Measurements from ENCODE around the gene MSRB2.
A peak's percentile ranks its signal among the peaks of the same experiment; 100 is the strongest.

The MSRB2 gene

GRCh38 chr10:23073527-23073926 is 21.9 kb upstream of the MSRB2 start:
- H3K4me3 ChIP-seq (ENCODE audit: low read depth, low read length) = no peak overlapping the region
- TF ChIP-seq, protein P1, sequence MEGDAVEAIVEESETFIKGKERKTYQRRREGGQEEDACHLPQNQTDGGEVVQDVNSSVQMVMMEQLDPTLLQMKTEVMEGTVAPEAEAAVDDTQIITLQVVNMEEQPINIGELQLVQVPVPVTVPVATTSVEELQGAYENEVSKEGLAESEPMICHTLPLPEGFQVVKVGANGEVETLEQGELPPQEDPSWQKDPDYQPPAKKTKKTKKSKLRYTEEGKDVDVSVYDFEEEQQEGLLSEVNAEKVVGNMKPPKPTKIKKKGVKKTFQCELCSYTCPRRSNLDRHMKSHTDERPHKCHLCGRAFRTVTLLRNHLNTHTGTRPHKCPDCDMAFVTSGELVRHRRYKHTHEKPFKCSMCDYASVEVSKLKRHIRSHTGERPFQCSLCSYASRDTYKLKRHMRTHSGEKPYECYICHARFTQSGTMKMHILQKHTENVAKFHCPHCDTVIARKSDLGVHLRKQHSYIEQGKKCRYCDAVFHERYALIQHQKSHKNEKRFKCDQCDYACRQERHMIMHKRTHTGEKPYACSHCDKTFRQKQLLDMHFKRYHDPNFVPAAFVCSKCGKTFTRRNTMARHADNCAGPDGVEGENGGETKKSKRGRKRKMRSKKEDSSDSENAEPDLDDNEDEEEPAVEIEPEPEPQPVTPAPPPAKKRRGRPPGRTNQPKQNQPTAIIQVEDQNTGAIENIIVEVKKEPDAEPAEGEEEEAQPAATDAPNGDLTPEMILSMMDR (IDR thresholded peaks at IDR 0.05; ENCODE audit: low read depth, low read length) = no peak

GRCh38 chr10:23075672-23076071 is 19.7 kb upstream of the MSRB2 start:
- TF ChIP-seq, protein P1 (IDR thresholded peaks at IDR 0.05; ENCODE audit: low read depth, low read length) = no peak
- no peak overlapping the region for H3K4me3 ChIP-seq (ENCODE audit: low read depth, low read length)

GRCh38 chr10:23078114-23078513 is 17.3 kb upstream of the MSRB2 start:
- TF ChIP-seq, protein P1 (IDR thresholded peaks at IDR 0.05; ENCODE audit: low read depth, low read length) = no peak
- H3K4me3 ChIP-seq (ENCODE audit: low read depth, low read length) = no peak overlapping the region

DNA sequence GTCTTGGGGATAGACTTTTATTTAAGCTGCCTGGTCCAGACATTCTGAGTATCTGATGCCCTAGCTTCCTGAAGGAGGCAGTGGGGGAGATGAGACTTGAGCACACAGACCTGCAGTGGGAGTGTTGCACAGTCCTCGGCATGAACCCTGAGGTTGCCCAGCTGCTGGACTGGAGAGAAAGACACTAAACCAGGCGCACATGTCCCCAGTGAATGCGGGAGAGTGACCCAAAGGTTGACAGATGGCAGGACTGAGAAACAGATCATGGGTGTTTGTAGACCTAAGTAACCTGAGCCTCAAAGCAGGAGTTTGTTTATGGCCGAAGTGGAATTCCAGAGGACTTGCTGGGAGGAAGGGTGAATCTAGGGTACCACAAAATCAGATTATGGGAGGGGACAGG is 15.7 kb upstream of the MSRB2 start:
- no peak overlapping the region for H3K4me3 ChIP-seq (ENCODE audit: low read depth, low read length)
- TF ChIP-seq, protein P1 (IDR thresholded peaks at IDR 0.05; ENCODE audit: low read depth, low read length) = no peak

- TF ChIP-seq, protein P1 (IDR thresholded peaks at IDR 0.05; ENCODE audit: low read depth, low read length) = no peak
- H3K4me3 ChIP-seq (ENCODE audit: low read depth, low read length) = no peak overlapping the region
Observed at GRCh38 chr10:23080262-23080661, 15.1 kb upstream of the MSRB2 start.

- H3K4me3 ChIP-seq (ENCODE audit: low read depth, low read length) = no peak overlapping the region
- TF ChIP-seq, protein P1 (IDR thresholded peaks at IDR 0.05; ENCODE audit: low read depth, low read length) = no peak
Observed at GRCh38 chr10:23081221-23081750, 14.1 kb upstream of the MSRB2 start.

GRCh38 chr10:23081891-23082290 is 13.5 kb upstream of the MSRB2 start:
- TF ChIP-seq, protein P1 (IDR thresholded peaks at IDR 0.05; ENCODE audit: low read depth, low read length) = peak; percentile 13; the same call in 1 of the 2 replicates
- H3K4me3 ChIP-seq (ENCODE audit: low read depth, low read length) = no peak overlapping the region

Measured in WI38 (cell line).